Left lung (tissue), 10 donors: Measurements from ENCODE around the gene TSHZ2. TPM values are rescaled to one million over a fixed set of nuclear protein-coding genes. Genes with fewer than 3 reads are reported as not detected.

Experiments used
- ATAC-seq: fragments of 200-7000 bp; cut with Tn5 transposase; one replicate; pipeline ENCODE4 v1.9.1; 2020; ENCODE audit warnings: moderate library complexity
- DNase-seq, 4 donors: peaks; one replicate each; pipeline ENCODE4 v3.0.0-alpha.2; 2013 to 2020
- H3K27ac ChIP-seq, 2 donors: fragments of 200-600 bp; sonication (generic) in 1 of 2; one replicate each; pipeline versions ENCODE4 v1.5.0 to v1.8.0; 2020 to 2021
- H3K27me3 ChIP-seq, 2 donors: fragments of 200-600 bp; sonication (generic) in 1 of 2; one replicate each; pipeline versions ENCODE4 v1.5.0 to v1.8.0; 2020 to 2021
- H3K36me3 ChIP-seq, 2 donors: fragments of 200-600 bp; sonication (generic) in 1 of 2; one replicate each; pipeline versions ENCODE4 v1.5.0 to v1.8.0; 2020 to 2021
- H3K4me1 ChIP-seq, 2 donors: fragments of 200-600 bp; one replicate each; pipeline ENCODE4 v1.8.0; 2021
- H3K4me3 ChIP-seq, 2 donors: fragments of 200-600 bp; sonication (generic) in 1 of 2; one replicate each; pipeline versions ENCODE4 v1.5.0 to v1.8.0; 2020 to 2021; ENCODE audit warnings: mild to moderate bottlenecking in 1 of 2
- H3K9me3 ChIP-seq, 2 donors: fragments of 200-600 bp; sonication (generic) in 1 of 2; one replicate each; pipeline versions ENCODE4 v1.5.0 to v1.8.0; 2020 to 2021
- CTCF ChIP-seq, 2 donors: fragments of 200-600 bp; sonication (generic) in 1 of 2; IDR thresholded peaks; one replicate each; pipeline versions ENCODE4 v1.5.0 to v1.8.0; 2021; ENCODE audit warnings: antibody characterized with exemption in 2 of 2
- intact Hi-C, 2 donors: fragments of 100-400 bp; cut with DNase I; formaldehyde crosslinking; loops; one replicate each; pipeline versions ENCODE4 v1.11.2 to v1.14.2; 2022
- polyA plus RNA-seq, 6 donors: library from polyadenylated mRNA; unstranded; fragments of 120-200 nt; gene quantifications; one replicate each; pipeline ENCODE4 v1.2.1, GENCODE V29; 2013; ENCODE audit not compliant: insufficient read length in 6 of 6
- total RNA-seq, 2 donors: library from RNA; stranded (reverse); fragmentation: NEBNext Ultra II Directional; extraction: Animal tissue kit (Norgen Biotek cat#: 25700); gene quantifications; one replicate each; pipeline ENCODE4 v1.2.1, GENCODE V29; 2021
- donor health status: DM: no; HTN: yes; CAD: no.
- donor health status: DM: no; HTN: no; CAD: no.

Gene TSHZ2
- total and polyA plus RNA-seq, 8 donors, result 7.6 to 20.7 (median 13.9) TPM

GRCh38 chr20:52937591-52938100, 34.5 kb upstream of the TSHZ2 start:
- ATAC-seq (no peak), DNase-seq (no peak)
- H3K4me3 ChIP-seq, result no peak overlapping the region
- no peaks in the 10 kb centered on the region for H3K4me1 ChIP-seq
- H3K27me3 ChIP-seq, result no peaks in the 10 kb centered on the region
- intact Hi-C loops, result no loop called here
- H3K27ac ChIP-seq, result no peak overlapping the region
- no peaks in the 10 kb centered on the region for H3K36me3 ChIP-seq
- TF ChIP-seq CTCF (IDR thresholded peaks at IDR 0.05), result no peak
- no peaks in the 10 kb centered on the region for H3K9me3 ChIP-seq

- no peak for TF ChIP-seq CTCF (IDR thresholded peaks at IDR 0.05)
- Histone ChIP-seq H3K27me3 (no peaks in the 10 kb centered on the region), H3K4me3 (no peak overlapping the region), H3K27ac (no peak overlapping the region), H3K4me1 (no peaks in the 10 kb centered on the region), H3K36me3 (no peaks in the 10 kb centered on the region), H3K9me3 (no peaks in the 10 kb centered on the region)
- ATAC-seq (no peak), DNase-seq (no peak)
- intact Hi-C loops, result no loop called here
Measured at GRCh38 chr20:52939141-52939540, 33.0 kb upstream of the TSHZ2 start.

- Histone ChIP-seq H3K9me3 (no peaks in the 10 kb centered on the region), H3K36me3 (no peaks in the 10 kb centered on the region), H3K27ac (no peak overlapping the region), H3K4me1 (no peaks in the 10 kb centered on the region), H3K4me3 (no peak overlapping the region), H3K27me3 (no peaks in the 10 kb centered on the region)
- peak in 2 of 4 donors; percentile 42 to 66 for DNase-seq
- intact Hi-C loops, result no loop called here
- no peak for TF ChIP-seq CTCF (IDR thresholded peaks at IDR 0.05)
- no peak for ATAC-seq
Measured at GRCh38 chr20:52941808-52942207, 30.4 kb upstream of the TSHZ2 start.

GRCh38 chr20:52943185-52943841, 28.8 kb upstream of the TSHZ2 start:
- no peak for DNase-seq

DNA sequence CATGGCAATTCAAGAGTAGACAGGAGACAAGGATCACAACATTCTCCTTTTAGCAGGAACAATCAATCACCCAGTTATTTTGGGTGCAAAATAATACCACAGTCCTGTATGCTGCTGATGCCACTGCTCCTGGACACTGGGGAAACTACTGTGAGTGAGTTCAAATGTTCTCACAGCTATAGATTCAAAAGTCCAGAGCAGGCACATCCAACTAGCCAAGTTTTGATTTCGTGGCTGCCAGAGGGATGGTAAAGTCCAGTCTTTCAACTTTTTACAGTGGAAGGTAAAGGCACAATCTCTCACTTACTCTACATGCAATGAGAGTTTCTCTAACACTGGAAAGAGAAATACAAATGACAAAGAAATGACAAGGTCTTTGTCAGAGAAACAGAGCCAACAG, 26.9 kb upstream of the TSHZ2 start:
- DNase-seq (no peak), ATAC-seq (no peak)
- TF ChIP-seq CTCF (IDR thresholded peaks at IDR 0.05), result no peak
- no peak overlapping the region for H3K27ac ChIP-seq
- H3K36me3 ChIP-seq, result no peaks in the 10 kb centered on the region
- no peak overlapping the region for H3K4me3 ChIP-seq
- no peaks in the 10 kb centered on the region for H3K27me3 ChIP-seq
- no peaks in the 10 kb centered on the region for H3K4me1 ChIP-seq
- H3K9me3 ChIP-seq, result no peaks in the 10 kb centered on the region
- intact Hi-C loops, result no loop called here

More at GRCh38 chr20:52943185-52943841, 28.8 kb upstream of the TSHZ2 start:
- intact Hi-C loops, result no loop called here
- Histone ChIP-seq H3K27me3 (no peaks in the 10 kb centered on the region), H3K36me3 (no peaks in the 10 kb centered on the region), H3K4me3 (no peak overlapping the region), H3K27ac (no peak overlapping the region), H3K9me3 (no peaks in the 10 kb centered on the region), H3K4me1 (no peaks in the 10 kb centered on the region)
- peak; percentile 33 for ATAC-seq
- TF ChIP-seq CTCF (IDR thresholded peaks at IDR 0.05), result no peak
